ENCODE data around the gene CDH23. TPM values are rescaled to one million over a fixed set of nuclear protein-coding genes. Genes with fewer than 3 reads are reported as not detected.

The CDH23 gene
- total RNA-seq, 2 experiments from 2014 or later = 3.7 to 5.3 TPM

DNA sequence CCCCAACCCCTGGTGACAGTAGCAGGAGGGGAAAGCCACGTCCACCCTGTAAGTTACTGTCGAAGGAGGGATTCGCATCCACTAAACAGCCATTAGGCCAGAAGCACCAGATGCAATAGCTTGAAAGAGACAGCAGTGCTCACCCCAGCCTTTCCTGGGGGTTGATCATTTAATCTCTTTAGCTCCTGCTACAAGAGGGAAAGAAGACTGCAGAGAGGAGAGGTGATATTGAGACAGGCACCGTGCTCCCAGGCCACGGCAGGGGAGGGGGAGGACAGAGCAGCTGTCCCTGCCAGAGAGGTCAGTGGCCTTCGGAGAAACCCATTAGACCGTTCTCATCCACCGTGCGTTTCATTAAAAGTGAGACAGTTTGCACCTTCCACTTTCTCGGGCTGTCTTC lies 148.3 kb downstream of the CDH23 start:
- no peak for DNase-seq
- H3K4me1 Mint-ChIP-seq = no peaks in the 10 kb centered on the region
- no peak overlapping the region for H3K27ac Mint-ChIP-seq
- no peaks in the 10 kb centered on the region for H3K27me3 Mint-ChIP-seq
- H3K4me3 Mint-ChIP-seq = no peak overlapping the region
- no peaks in the 10 kb centered on the region for H3K9me3 Mint-ChIP-seq
- no peaks in the 10 kb centered on the region for H3K36me3 Mint-ChIP-seq
- ATAC-seq (ENCODE audit: low read depth) = no peak
- POLR2A ChIA-PET = no interaction called here

DNA sequence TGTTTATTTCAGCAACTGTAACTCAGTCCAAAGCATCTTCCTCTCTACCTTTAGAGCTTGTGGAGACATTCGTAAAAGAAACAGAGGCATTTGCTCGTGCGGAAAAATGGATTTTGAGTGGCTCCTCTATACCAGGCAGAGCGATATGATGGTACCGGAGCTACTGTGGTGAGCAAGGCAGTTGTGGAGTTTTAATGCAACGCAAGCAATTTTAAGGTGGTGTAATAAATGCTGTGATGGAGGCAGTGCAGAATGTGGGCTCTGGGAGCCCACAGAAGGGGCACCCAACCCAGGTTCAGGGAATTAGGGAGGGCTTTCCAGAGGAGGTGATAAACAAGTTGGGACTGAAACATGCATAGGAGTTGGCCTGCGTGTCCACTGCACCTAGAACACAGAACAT lies 149.5 kb downstream of the CDH23 start:
- Mint-ChIP-seq H3K27ac (no peak overlapping the region), H3K36me3 (no peaks in the 10 kb centered on the region), H3K9me3 (no peaks in the 10 kb centered on the region), H3K4me1 (no peaks in the 10 kb centered on the region), H3K27me3 (no peaks in the 10 kb centered on the region), H3K4me3 (no peak overlapping the region)
- POLR2A ChIA-PET = no interaction called here
- DNase-seq (no peak), ATAC-seq (ENCODE audit: low read depth) (no peak)

DNA sequence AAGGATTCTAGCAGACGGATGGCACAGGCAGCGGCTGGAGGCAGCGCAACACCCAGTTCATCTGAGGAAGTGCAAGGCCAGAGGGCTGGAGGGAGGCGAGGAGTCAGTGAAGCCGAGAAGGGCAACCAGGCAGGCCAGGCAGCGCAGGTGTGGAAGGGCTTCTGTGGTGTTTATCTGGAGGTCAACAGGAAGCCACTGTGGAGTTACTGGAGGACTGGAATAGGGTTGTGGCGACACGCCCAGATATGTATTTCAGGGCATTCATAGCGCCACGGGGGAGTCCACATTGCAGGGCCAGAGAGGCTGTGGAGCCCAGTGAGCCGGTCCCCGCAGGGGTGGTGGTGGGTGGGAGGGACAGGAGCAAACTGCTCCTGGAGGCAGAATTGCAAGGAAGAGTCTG lies 150.6 kb downstream of the CDH23 start:
- Mint-ChIP-seq H3K27me3 (no peaks in the 10 kb centered on the region), H3K4me1 (no peaks in the 10 kb centered on the region)
- ATAC-seq (ENCODE audit: low read depth) = no peak

DNA sequence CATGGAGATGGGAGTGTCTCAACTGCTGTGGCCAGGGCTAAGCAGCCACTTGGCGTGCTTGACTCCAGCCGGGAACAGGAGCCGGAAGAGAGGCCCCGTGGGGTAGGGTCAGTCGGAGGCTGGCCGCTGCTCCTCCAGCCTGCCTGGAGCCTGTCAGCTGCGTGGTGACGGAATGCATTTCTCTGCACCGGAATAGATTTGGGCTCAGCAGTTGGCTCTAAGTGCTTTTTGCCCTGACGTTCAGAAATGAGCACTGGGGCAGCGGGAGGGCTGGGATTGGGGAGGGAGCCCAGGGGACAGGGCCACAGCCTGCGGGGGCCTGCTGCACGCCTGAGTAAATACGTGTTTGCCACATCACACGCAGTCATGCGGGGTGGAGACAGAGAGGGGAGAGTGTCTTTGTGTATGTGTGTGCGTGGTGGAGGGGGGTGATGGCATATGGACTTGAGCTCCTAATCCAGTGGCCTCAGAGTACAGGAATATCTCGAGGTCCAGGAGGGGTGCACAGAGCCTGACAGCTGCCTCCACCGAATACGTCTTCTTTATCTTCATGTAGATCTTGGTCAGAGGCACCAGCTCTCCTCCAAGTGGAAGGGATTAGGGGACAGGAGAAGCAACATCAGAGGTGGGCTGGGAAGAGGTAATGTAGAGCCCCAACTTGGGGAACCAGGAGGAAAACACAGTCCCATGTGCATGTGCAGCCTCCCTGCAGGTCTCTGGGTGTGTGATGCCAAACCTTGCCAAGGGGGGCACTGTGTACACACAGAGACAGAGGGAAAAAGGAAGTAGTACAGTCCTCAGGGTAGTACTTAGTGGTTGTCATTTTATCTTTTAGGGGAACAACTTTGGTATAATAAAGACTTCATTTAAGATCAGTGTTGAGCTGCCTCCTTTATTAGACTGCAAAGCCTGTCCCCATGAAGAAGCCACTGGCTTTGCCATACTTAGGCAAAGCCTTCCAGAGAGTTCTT lies 151.4 kb downstream of the CDH23 start:
- DNase-seq (no peak), ATAC-seq (ENCODE audit: low read depth) (peak; percentile 69)
- POLR2A ChIA-PET = no interaction called here
- H3K27me3 Mint-ChIP-seq = peaks cover 2% of the 10 kb centered on the region
- no peaks in the 10 kb centered on the region for H3K4me1 Mint-ChIP-seq
- H3K36me3 Mint-ChIP-seq = no peaks in the 10 kb centered on the region
- H3K27ac Mint-ChIP-seq = no peak overlapping the region
- H3K4me3 Mint-ChIP-seq = no peak overlapping the region
- H3K9me3 Mint-ChIP-seq = no peaks in the 10 kb centered on the region

More for the DNA sequence above, 150.6 kb downstream of the CDH23 start:
- no peaks in the 10 kb centered on the region for H3K36me3 Mint-ChIP-seq
- DNase-seq = no peak
- no peaks in the 10 kb centered on the region for H3K9me3 Mint-ChIP-seq
- POLR2A ChIA-PET = no interaction called here
- no peak overlapping the region for H3K4me3 Mint-ChIP-seq
- H3K27ac Mint-ChIP-seq = no peak overlapping the region

DNA sequence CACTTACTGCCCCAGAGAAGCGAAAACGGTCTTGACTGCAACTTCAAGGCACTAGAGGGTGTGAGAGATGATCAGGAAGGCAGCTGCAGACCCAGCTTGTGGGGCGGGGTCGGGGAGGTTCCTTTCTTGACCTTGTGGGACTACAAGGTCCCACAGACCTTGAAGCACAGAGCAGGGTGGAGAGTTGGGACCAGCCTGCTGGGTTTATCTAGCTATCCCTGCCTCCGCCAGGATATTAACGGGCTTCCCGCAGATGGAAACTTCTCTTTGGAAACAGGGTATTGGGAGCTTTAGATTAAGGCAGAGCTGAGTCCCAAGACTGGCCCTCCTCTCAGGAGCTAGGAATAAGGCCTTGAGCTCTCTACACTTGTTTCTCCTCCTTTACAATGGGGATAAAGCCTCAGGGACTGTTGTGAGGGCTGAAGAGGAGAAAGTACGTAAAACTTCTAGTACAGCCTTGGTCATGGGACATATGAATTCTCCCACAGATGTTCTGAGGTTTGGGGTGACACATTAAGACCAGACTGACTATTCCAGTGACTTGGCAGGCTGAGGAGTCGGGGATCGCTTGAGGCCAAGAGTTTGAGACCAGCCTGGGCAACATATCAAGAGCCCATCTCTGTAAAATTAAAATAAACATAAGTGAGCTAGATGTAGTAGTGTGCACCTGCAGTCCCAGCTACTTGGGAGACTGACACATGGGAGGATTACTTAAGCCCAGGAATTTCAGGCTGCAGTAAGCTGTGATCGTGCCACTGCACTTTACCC lies 153.2 kb downstream of the CDH23 start:
- POLR2A ChIA-PET = no interaction called here
- H3K4me1 Mint-ChIP-seq = no peaks in the 10 kb centered on the region
- no peaks in the 10 kb centered on the region for H3K9me3 Mint-ChIP-seq
- ATAC-seq (ENCODE audit: low read depth) (no peak), DNase-seq (no peak)
- no peak overlapping the region for H3K27ac Mint-ChIP-seq
- H3K36me3 Mint-ChIP-seq = no peaks in the 10 kb centered on the region
- H3K4me3 Mint-ChIP-seq = no peak overlapping the region
- peaks cover 7% of the 10 kb centered on the region for H3K27me3 Mint-ChIP-seq

DNA sequence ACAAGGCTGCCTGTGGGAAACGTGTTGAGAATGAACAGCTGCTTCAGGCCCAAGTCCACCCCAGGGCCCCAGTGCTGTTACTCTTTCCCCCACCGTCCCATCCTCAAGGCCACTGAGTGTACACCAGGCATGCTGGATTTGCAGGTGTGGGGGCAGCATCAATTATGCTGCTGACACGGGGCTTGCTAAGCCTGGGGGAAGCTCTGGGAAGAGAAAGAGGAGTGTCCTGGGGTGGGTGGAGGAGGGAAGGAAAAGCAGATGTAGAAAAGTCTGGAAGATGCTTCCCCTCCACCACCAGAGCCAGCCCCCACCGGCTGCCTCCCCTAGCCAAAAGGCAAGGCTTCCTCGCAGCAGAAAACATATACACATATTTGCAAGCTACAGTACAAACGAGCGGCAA lies 153.9 kb downstream of the CDH23 start:
- peaks cover 7% of the 10 kb centered on the region for H3K27me3 Mint-ChIP-seq

DNA sequence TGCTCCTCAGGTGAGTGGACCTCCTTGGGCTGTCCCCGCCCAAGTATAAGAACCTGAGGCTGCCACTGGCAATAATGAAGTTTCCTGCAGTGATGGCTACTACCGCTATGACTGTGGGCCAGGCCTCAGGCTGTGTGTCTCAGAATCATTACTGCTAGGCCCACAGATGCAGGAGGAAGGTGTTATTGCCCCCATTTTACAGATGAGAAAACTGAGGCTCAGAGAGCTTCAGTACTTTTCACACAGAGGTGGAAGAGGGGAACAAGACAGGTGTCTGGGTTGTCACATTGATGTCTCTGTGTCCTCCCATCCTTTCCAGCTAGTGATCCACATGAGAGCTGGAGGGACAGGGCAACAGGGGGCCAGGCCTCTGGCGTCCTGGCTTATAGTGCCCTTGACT lies 155.2 kb downstream of the CDH23 start:
- no peak overlapping the region for H3K27ac Mint-ChIP-seq
- H3K27me3 Mint-ChIP-seq = peaks cover 11% of the 10 kb centered on the region
- H3K9me3 Mint-ChIP-seq = no peaks in the 10 kb centered on the region
- no peaks in the 10 kb centered on the region for H3K36me3 Mint-ChIP-seq
- DNase-seq (no peak), ATAC-seq (ENCODE audit: low read depth) (no peak)
- no peak overlapping the region for H3K4me3 Mint-ChIP-seq
- H3K4me1 Mint-ChIP-seq = no peaks in the 10 kb centered on the region
- POLR2A ChIA-PET = no interaction called here

More for the DNA sequence above, 153.9 kb downstream of the CDH23 start:
- Mint-ChIP-seq H3K4me1 (no peaks in the 10 kb centered on the region), H3K36me3 (no peaks in the 10 kb centered on the region), H3K9me3 (no peaks in the 10 kb centered on the region), H3K4me3 (no peak overlapping the region), H3K27ac (no peak overlapping the region)
- POLR2A ChIA-PET = no interaction called here
- no peak for DNase-seq
- no peak for ATAC-seq (ENCODE audit: low read depth)

DNA sequence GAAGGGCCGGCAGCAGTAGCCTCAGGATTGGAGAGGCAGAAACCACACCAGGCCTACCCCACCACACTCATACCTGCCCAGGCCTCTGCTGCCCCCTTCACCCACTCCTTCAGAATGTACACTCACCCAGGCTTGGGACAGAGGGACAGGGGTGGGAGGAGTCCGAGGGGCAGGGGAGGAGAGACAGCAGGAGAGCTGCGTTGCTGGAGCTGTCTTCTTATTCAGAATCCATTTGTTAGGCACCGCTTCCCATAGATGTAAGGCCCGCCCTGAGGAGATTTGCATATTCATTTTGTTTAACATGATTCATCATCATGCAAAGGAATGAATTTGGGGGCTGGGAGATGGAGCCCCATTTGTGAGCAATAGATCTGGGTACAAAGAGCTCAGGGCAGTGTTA lies 156.7 kb downstream of the CDH23 start:
- Mint-ChIP-seq H3K4me1 (no peaks in the 10 kb centered on the region), H3K36me3 (no peaks in the 10 kb centered on the region), H3K27ac (peak overlapping the region; percentile 45), H3K4me3 (no peak overlapping the region), H3K27me3 (peaks cover 11% of the 10 kb centered on the region), H3K9me3 (no peaks in the 10 kb centered on the region)
- DNase-seq = no peak
- ATAC-seq (ENCODE audit: low read depth) = no peak
- POLR2A ChIA-PET = no interaction called here

DNA sequence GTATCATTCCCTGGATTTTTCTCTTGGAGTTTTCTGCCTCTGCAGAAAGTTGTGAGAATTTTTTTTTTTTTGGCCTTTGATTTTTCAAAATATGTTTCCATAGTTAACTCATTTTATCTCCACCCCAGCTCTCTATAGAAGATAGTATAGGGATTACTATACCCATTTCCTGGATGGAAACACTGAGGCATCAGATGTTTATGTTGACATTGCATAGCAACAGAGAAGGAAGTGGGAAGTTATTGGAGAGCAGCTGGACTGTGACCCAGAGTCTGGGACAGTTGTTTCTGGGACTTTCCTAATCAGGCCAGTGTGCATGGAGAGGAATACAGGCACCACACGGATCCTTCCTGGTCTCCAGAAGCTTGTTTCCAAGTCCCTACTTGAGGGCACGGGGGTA lies 158.0 kb downstream of the CDH23 start:
- no peak for DNase-seq
- Mint-ChIP-seq H3K4me3 (no peak overlapping the region), H3K27me3 (peaks cover 14% of the 10 kb centered on the region), H3K4me1 (no peaks in the 10 kb centered on the region), H3K9me3 (no peaks in the 10 kb centered on the region), H3K36me3 (no peaks in the 10 kb centered on the region), H3K27ac (no peak overlapping the region)
- POLR2A ChIA-PET = no interaction called here
- ATAC-seq (ENCODE audit: low read depth) = no peak

DNA sequence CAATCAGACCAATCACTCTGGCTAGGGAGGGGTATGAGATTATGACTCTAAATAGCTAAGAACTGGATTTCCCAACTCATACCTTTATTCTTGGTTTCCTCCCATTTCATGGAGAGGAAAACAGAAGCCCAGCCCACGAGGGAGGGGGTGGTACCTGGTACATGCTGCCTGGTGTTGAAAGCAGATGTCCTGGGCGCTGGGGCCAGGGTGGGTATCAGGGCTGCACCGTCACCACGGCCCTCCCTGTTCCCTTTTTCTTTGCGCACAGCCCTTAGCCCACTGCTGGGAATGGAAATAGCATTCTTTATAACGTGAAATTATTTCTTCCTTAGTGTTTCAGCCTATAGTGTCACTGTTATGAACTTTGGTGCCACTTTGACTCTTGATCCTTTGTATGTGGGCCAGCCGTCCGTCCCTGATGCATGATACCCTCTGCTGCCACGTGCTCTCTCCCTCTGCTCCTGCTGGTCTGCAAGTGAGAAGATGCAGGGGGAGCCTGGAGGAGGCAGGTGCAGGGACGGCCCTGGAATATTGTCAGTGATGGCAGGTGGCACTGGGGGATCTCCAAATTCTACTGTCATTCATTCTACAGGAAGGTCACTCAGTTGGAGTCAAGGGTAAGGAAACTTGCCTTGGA lies 158.5 kb downstream of the CDH23 start:
- Mint-ChIP-seq H3K4me3 (no peak overlapping the region), H3K36me3 (no peaks in the 10 kb centered on the region), H3K4me1 (no peaks in the 10 kb centered on the region), H3K27me3 (peaks cover 17% of the 10 kb centered on the region), H3K9me3 (no peaks in the 10 kb centered on the region), H3K27ac (no peak overlapping the region)
- no peak for ATAC-seq (ENCODE audit: low read depth)
- DNase-seq = no peak
- POLR2A ChIA-PET = no interaction called here

DNA sequence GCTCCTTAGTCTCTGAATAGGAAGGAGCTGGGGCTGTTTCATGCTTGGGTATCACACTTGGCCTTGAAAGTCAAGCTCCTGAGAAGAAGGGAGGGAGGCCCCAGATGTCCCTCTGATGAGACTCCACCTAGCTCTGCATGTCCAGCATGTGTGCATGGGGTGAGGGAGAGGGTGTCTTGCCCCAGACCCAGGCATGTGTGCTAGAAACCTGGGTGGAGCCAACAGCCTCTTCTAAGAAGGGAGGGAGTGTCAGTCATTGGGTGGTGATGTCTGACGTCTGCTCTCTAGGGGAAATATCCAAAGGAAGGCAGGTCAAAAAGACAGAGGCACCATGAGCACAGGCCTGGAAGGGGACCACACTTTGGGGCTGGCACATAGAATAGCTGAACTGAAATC lies 159.0 kb downstream of the CDH23 start:
- DNase-seq (no peak), ATAC-seq (ENCODE audit: low read depth) (no peak)
- POLR2A ChIA-PET = no interaction called here
- Mint-ChIP-seq H3K27ac (no peak overlapping the region), H3K9me3 (no peaks in the 10 kb centered on the region), H3K36me3 (no peaks in the 10 kb centered on the region), H3K4me1 (no peaks in the 10 kb centered on the region), H3K27me3 (peaks cover 17% of the 10 kb centered on the region), H3K4me3 (no peak overlapping the region)

DNA sequence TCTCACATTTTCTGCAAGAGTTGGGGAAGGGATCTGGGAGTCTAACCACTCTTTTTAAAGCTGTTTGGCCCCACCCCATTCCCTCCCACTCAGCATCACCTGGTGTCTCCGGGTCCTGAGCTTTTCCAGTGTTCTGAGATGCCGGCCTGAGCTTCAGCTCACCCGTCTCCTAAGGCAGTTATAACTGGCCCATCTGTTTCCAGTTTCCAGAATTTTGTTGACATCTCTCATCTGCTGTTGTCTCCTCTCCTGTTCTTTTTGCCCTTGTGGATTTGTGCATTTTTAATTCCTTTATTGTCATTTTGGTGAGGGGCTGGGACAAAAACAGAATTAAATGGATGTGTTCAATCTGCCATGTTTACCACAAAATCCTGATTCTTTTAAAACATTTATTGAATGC lies 162.3 kb downstream of the CDH23 start:
- Mint-ChIP-seq H3K4me3 (no peak overlapping the region), H3K36me3 (no peaks in the 10 kb centered on the region), H3K4me1 (no peaks in the 10 kb centered on the region), H3K27ac (no peak overlapping the region), H3K9me3 (no peaks in the 10 kb centered on the region), H3K27me3 (peaks cover 21% of the 10 kb centered on the region)
- POLR2A ChIA-PET = no interaction called here
- ATAC-seq (ENCODE audit: low read depth) (no peak), DNase-seq (no peak)

DNA sequence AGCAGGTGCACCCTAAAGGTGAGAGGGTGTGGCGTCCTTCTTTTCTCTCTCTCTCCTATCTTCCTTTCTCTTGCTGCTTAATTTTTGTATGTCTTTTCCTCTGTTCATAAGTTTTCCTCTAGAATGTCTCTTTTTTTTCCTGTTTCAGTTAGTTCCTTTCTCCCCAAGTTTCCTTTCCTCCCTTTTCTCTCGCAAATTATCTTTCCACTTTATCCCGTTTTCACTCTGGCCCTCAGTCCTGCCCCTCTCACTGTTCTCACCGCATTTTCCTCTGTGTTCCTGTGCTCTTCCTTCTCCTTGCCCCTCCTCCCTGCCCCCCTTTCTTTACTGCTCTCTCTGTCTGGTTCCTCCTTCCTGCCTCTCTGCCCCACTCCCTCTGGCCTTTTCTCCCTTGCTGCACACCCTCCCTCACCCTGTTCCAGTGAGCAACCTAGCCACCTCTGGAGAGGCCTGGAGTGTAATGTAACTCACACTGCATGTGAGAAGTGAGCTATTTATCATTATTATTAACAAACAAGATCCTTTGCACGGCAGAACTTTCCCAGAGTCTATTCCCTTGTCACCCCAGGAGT lies 164.4 kb downstream of the CDH23 start:
- DNase-seq = no peak
- no peaks in the 10 kb centered on the region for H3K4me1 Mint-ChIP-seq
- ATAC-seq (ENCODE audit: low read depth) = no peak
- H3K4me3 Mint-ChIP-seq = no peak overlapping the region
- no peaks in the 10 kb centered on the region for H3K9me3 Mint-ChIP-seq
- POLR2A ChIA-PET = no interaction called here
- H3K27ac Mint-ChIP-seq = no peak overlapping the region
- no peaks in the 10 kb centered on the region for H3K36me3 Mint-ChIP-seq
- peaks cover 19% of the 10 kb centered on the region for H3K27me3 Mint-ChIP-seq

All from activated naive CD8-positive, alpha-beta T cell treated with anti-CD3 and anti-CD28 coated beads, Interleukin-2, amount 10 ng/mL, durations not matched to agents 7 days and 5 days (primary cell).